NB4 (cell line): ENCODE data around the gene MGAT5B.

ENCODE experiments used
- DNase-seq: peaks from one replicate; pipeline ENCODE4 v3.0.0; 2010; ENCODE audit warnings: low read depth
- H3K4me3 ChIP-seq: one replicate; pipeline ENCODE4 v1.5.1; 2011; ENCODE audit warnings: mild to moderate bottlenecking, low read depth, low read length, moderate library complexity
- CTCF ChIP-seq: IDR thresholded peaks from one replicate; pipeline ENCODE4 v1.5.1; 2012; ENCODE audit warnings: low read depth, low read length
- MAX ChIP-seq: IDR thresholded peaks from 2 replicates; pipeline ENCODE4 v1.6.1; 2011; ENCODE audit warnings: low read depth, low read length
- MYC ChIP-seq: IDR thresholded peaks from 2 replicates; pipeline ENCODE4 v1.6.1; 2011; ENCODE audit warnings: low read depth, low read length
- POLR2A ChIP-seq: IDR thresholded peaks from 2 replicates; pipeline ENCODE4 v1.6.1; 2011; ENCODE audit warnings: mild to moderate bottlenecking; ENCODE audit not compliant: insufficient read length; ENCODE audit errors: extremely low read depth

The MGAT5B gene

GRCh38 chr17:76982408-76983074 is 114.3 kb downstream of the MGAT5B start:
- TF ChIP-seq CTCF: no peak
- TF ChIP-seq MAX: no peak
- no peak for TF ChIP-seq POLR2A
- TF ChIP-seq MYC: no peak
- peak; percentile 18 for DNase-seq
- H3K4me3 ChIP-seq: no peak overlapping the region

- H3K4me3 ChIP-seq: no peak overlapping the region
- no peak for DNase-seq
- TF ChIP-seq POLR2A (no peak), MAX (no peak), MYC (no peak), CTCF (no peak)
Measured at GRCh38 chr17:76983075-76983775, 115.0 kb downstream of the MGAT5B start.

- no peak overlapping the region for H3K4me3 ChIP-seq
- TF ChIP-seq CTCF (no peak), MYC (no peak), MAX (no peak), POLR2A (no peak)
- DNase-seq: no peak
Measured at GRCh38 chr17:76986365-76986764, 118.2 kb downstream of the MGAT5B start.

GRCh38 chr17:76987486-76988093 is 119.4 kb downstream of the MGAT5B start:
- TF ChIP-seq MYC (no peak), MAX (no peak), POLR2A (no peak), CTCF (no peak)
- DNase-seq: no peak
- no peak overlapping the region for H3K4me3 ChIP-seq

GRCh38 chr17:76988796-76989195 is 120.6 kb downstream of the MGAT5B start:
- H3K4me3 ChIP-seq: no peak overlapping the region
- TF ChIP-seq CTCF: no peak
- no peak for TF ChIP-seq MYC
- no peak for TF ChIP-seq POLR2A
- TF ChIP-seq MAX: no peak
- no peak for DNase-seq
